HEK293 (cell line): ENCODE measurements around the gene TUBGCP6.
A peak's percentile ranks its signal among the peaks of the same experiment; 100 is the strongest.

Experiments used
- GLIS1 ChIP-seq: fragments of 450-650 bp; formaldehyde crosslinking; IDR thresholded peaks from 2 replicates; pipeline ENCODE4 v1.5.1; 2016; ENCODE audit warnings: missing biosample characterization, missing genetic modification characterization
- HOXA7 ChIP-seq: sonication (generic); formaldehyde crosslinking; IDR thresholded peaks from 2 replicates; pipeline ENCODE4 v1.8.1; 2022; ENCODE audit warnings: missing genetic modification reagents, borderline replicate concordance
- KLF1 ChIP-seq: fragments of 450-650 bp; formaldehyde crosslinking; IDR thresholded peaks from 2 replicates; pipeline ENCODE4 v1.5.1; 2016; ENCODE audit warnings: missing biosample characterization, missing genetic modification characterization
- KLF7 ChIP-seq: fragments of 450-650 bp; formaldehyde crosslinking; IDR thresholded peaks from 2 replicates; pipeline ENCODE4 v1.5.1; 2016; ENCODE audit warnings: missing biosample characterization, missing genetic modification characterization, borderline replicate concordance
- SCRT2 ChIP-seq: fragments of 450-650 bp; formaldehyde crosslinking; IDR thresholded peaks from 2 replicates; pipeline ENCODE4 v1.5.1; 2016; ENCODE audit warnings: missing biosample characterization, missing genetic modification characterization
- SP2 ChIP-seq: fragments of 450-650 bp; formaldehyde crosslinking; IDR thresholded peaks from 2 replicates; pipeline ENCODE4 v1.5.1; 2016; ENCODE audit warnings: missing biosample characterization, missing genetic modification characterization
- TCF7L2 ChIP-seq: IDR thresholded peaks from 2 replicates; pipeline ENCODE4 v1.6.1; 2011; ENCODE audit warnings: low read depth, mild to moderate bottlenecking, inconsistent platforms, low read length, moderate library complexity, borderline replicate concordance
- ZNF19 ChIP-seq: fragments of 450-650 bp; formaldehyde crosslinking; IDR thresholded peaks from 2 replicates; pipeline ENCODE4; 2016; ENCODE audit warnings: missing biosample characterization, missing genetic modification characterization, low read depth
- ZNF335 ChIP-seq: fragments of 450-650 bp; formaldehyde crosslinking; conservative IDR thresholded peaks from 2 replicates; pipeline ENCODE4 v1.5.1; 2016; ENCODE audit warnings: missing biosample characterization, missing genetic modification characterization
- ZNF394 ChIP-seq: fragments of 450-650 bp; formaldehyde crosslinking; IDR thresholded peaks from 2 replicates; pipeline ENCODE4 v1.5.1; 2016; ENCODE audit warnings: missing biosample characterization, missing genetic modification characterization, mild to moderate bottlenecking, moderate library complexity, borderline replicate concordance
- ZNF48 ChIP-seq: fragments of 450-650 bp; formaldehyde crosslinking; IDR thresholded peaks from 2 replicates; pipeline ENCODE4 v1.5.1; 2016; ENCODE audit warnings: missing biosample characterization, missing genetic modification characterization
- ZNF660 ChIP-seq: fragments of 450-650 bp; IDR thresholded peaks from 2 replicates; pipeline ENCODE4 v1.5.1; 2018; ENCODE audit warnings: missing biosample characterization, mild to moderate bottlenecking, missing genetic modification characterization
- ZNF768 ChIP-seq: fragments of 450-650 bp; formaldehyde crosslinking; IDR thresholded peaks from 2 replicates; pipeline ENCODE4 v1.5.1; 2018; ENCODE audit warnings: missing biosample characterization, mild to moderate bottlenecking, missing genetic modification characterization
- ZNF776 ChIP-seq: fragments of 450-650 bp; formaldehyde crosslinking; IDR thresholded peaks from 2 replicates; pipeline ENCODE4 v1.5.0; 2017; ENCODE audit warnings: missing biosample characterization, missing genetic modification characterization, borderline replicate concordance
- TF ChIP-seq, protein P1 (sequence below): fragments of 450-650 bp; formaldehyde crosslinking; IDR thresholded peaks from 2 replicates; pipeline ENCODE4 v1.5.1; 2016; ENCODE audit warnings: missing biosample characterization, missing genetic modification characterization
- TF ChIP-seq, protein P2 (sequence below): fragments of 450-650 bp; IDR thresholded peaks from 2 replicates; pipeline ENCODE4 v1.5.1; 2018; ENCODE audit warnings: missing biosample characterization, missing genetic modification characterization
- TF ChIP-seq, protein P3 (sequence below): fragments of 450-650 bp; formaldehyde crosslinking; IDR thresholded peaks from 2 replicates; pipeline ENCODE4 v1.5.1; 2016; ENCODE audit warnings: missing biosample characterization, missing genetic modification characterization, low read depth
- TF ChIP-seq, protein P4 (sequence below): fragments of 450-650 bp; formaldehyde crosslinking; IDR thresholded peaks from 2 replicates; pipeline ENCODE4 v1.5.1; 2017; ENCODE audit warnings: missing biosample characterization, missing genetic modification characterization
- TF ChIP-seq, protein P5 (sequence below): fragments of 450-650 bp; formaldehyde crosslinking; IDR thresholded peaks from 2 replicates; pipeline ENCODE4 v1.5.1; 2016; ENCODE audit warnings: missing biosample characterization, missing genetic modification characterization
- TF ChIP-seq, protein P6 (sequence below): fragments of 450-650 bp; formaldehyde crosslinking; IDR thresholded peaks from 2 replicates; pipeline ENCODE4 v1.5.1; 2016; ENCODE audit warnings: missing biosample characterization, missing genetic modification characterization
- TF ChIP-seq, protein P7 (sequence below): fragments of 450-650 bp; formaldehyde crosslinking; IDR thresholded peaks from 2 replicates; pipeline ENCODE4 v1.5.1; 2016; ENCODE audit warnings: missing biosample characterization, missing genetic modification characterization
- TF ChIP-seq, protein P8 (sequence below): fragments of 450-650 bp; formaldehyde crosslinking; IDR thresholded peaks from 2 replicates; pipeline ENCODE4 v1.5.1; 2016; ENCODE audit warnings: missing biosample characterization, missing genetic modification characterization
- TF ChIP-seq, protein P9 (sequence below): IDR thresholded peaks from 2 replicates; pipeline ENCODE4 v1.6.1; 2011; ENCODE audit warnings: mild to moderate bottlenecking, low read depth, low read length, borderline replicate concordance

TUBGCP6 gene

DNA sequence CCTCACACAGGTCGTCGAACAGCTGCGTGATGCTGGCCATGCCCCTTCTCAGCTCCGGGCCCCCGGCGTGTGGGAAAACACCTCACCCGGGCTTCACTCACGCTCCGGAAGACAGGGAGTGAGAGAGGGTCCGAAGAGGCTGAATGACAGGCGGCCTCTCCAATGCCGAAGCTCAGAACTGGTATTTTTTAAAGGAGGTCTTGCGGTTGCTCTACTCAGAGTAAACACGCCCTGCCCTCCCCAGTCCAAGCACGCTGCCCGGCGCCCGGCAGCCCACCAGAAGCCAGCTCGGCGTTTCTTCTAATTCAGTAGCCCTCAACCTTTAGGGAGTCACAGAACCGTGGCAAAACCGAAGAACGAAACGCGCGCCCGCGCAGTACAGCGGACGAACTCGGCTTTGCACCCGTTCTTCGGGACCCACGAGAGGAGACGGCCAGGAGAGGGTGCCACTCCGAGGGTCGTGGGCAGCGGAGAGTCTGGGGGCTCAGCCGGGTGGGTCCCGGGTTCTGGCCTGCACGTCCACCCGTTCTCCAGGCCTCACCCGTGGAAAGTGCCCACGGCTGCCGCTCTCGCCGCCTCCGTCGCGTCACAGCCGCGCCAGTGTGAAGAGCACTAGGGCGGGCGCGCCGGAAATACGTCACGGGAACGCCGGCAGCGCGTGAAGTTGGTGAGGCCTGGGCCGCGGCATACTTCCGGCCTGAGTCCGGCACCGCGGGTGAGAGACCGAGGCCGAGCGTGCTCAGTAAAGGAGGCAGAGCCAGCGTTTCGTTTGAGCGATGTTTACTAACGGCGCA lies at the start of gene TUBGCP6 (continued):
- TF ChIP-seq, protein P1, sequence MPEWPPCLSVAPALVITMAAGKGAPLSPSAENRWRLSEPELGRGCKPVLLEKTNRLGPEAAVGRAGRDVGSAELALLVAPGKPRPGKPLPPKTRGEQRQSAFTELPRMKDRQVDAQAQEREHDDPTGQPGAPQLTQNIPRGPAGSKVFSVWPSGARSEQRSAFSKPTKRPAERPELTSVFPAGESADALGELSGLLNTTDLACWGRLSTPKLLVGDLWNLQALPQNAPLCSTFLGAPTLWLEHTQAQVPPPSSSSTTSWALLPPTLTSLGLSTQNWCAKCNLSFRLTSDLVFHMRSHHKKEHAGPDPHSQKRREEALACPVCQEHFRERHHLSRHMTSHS (tag by site-specific recombination): no peak
- TF ChIP-seq KLF1 (tag by site-specific recombination): no peak
- peak; percentile 92 for TF ChIP-seq SP2 (tag by site-specific recombination)
- TF ChIP-seq, protein P2, sequence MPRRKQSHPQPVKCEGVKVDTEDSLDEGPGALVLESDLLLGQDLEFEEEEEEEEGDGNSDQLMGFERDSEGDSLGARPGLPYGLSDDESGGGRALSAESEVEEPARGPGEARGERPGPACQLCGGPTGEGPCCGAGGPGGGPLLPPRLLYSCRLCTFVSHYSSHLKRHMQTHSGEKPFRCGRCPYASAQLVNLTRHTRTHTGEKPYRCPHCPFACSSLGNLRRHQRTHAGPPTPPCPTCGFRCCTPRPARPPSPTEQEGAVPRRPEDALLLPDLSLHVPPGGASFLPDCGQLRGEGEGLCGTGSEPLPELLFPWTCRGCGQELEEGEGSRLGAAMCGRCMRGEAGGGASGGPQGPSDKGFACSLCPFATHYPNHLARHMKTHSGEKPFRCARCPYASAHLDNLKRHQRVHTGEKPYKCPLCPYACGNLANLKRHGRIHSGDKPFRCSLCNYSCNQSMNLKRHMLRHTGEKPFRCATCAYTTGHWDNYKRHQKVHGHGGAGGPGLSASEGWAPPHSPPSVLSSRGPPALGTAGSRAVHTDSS (tag by site-specific recombination): no peak
- no peak for TF ChIP-seq ZNF48 (tag by site-specific recombination)
- TF ChIP-seq, protein P3, sequence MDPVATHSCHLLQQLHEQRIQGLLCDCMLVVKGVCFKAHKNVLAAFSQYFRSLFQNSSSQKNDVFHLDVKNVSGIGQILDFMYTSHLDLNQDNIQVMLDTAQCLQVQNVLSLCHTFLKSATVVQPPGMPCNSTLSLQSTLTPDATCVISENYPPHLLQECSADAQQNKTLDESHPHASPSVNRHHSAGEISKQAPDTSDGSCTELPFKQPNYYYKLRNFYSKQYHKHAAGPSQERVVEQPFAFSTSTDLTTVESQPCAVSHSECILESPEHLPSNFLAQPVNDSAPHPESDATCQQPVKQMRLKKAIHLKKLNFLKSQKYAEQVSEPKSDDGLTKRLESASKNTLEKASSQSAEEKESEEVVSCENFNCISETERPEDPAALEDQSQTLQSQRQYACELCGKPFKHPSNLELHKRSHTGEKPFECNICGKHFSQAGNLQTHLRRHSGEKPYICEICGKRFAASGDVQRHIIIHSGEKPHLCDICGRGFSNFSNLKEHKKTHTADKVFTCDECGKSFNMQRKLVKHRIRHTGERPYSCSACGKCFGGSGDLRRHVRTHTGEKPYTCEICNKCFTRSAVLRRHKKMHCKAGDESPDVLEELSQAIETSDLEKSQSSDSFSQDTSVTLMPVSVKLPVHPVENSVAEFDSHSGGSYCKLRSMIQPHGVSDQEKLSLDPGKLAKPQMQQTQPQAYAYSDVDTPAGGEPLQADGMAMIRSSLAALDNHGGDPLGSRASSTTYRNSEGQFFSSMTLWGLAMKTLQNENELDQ (tag by site-specific recombination): no peak
- peak; percentile 52; the same call in 1 of the 2 replicates for TF ChIP-seq ZNF660
- TF ChIP-seq, protein P4, sequence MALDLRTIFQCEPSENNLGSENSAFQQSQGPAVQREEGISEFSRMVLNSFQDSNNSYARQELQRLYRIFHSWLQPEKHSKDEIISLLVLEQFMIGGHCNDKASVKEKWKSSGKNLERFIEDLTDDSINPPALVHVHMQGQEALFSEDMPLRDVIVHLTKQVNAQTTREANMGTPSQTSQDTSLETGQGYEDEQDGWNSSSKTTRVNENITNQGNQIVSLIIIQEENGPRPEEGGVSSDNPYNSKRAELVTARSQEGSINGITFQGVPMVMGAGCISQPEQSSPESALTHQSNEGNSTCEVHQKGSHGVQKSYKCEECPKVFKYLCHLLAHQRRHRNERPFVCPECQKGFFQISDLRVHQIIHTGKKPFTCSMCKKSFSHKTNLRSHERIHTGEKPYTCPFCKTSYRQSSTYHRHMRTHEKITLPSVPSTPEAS: no peak
- TF ChIP-seq ZNF335: peak; percentile 79
- TF ChIP-seq KLF7: peak; percentile 62; the same call in 1 of the 2 replicates
- TF ChIP-seq, protein P5, sequence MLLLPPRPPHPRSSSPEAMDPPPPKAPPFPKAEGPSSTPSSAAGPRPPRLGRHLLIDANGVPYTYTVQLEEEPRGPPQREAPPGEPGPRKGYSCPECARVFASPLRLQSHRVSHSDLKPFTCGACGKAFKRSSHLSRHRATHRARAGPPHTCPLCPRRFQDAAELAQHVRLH (tag by site-specific recombination): no peak
- TF ChIP-seq, protein P6, sequence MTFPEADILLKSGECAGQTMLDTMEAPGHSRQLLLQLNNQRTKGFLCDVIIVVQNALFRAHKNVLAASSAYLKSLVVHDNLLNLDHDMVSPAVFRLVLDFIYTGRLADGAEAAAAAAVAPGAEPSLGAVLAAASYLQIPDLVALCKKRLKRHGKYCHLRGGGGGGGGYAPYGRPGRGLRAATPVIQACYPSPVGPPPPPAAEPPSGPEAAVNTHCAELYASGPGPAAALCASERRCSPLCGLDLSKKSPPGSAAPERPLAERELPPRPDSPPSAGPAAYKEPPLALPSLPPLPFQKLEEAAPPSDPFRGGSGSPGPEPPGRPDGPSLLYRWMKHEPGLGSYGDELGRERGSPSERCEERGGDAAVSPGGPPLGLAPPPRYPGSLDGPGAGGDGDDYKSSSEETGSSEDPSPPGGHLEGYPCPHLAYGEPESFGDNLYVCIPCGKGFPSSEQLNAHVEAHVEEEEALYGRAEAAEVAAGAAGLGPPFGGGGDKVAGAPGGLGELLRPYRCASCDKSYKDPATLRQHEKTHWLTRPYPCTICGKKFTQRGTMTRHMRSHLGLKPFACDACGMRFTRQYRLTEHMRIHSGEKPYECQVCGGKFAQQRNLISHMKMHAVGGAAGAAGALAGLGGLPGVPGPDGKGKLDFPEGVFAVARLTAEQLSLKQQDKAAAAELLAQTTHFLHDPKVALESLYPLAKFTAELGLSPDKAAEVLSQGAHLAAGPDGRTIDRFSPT: peak; percentile 69
- peak; percentile 15; the same call in 1 of the 2 replicates for TF ChIP-seq ZNF394 (tag by site-specific recombination)
- no peak for TF ChIP-seq TCF7L2
- TF ChIP-seq SCRT2 (tag by site-specific recombination): 0 out of 2 replicates have a peak, but pooled peaks have one; percentile 2
- TF ChIP-seq HOXA7 (CRISPR knock-in tag): no peak
- TF ChIP-seq ZNF768 (tag by site-specific recombination): no peak
- TF ChIP-seq ZNF776: no peak
- TF ChIP-seq, protein P7, sequence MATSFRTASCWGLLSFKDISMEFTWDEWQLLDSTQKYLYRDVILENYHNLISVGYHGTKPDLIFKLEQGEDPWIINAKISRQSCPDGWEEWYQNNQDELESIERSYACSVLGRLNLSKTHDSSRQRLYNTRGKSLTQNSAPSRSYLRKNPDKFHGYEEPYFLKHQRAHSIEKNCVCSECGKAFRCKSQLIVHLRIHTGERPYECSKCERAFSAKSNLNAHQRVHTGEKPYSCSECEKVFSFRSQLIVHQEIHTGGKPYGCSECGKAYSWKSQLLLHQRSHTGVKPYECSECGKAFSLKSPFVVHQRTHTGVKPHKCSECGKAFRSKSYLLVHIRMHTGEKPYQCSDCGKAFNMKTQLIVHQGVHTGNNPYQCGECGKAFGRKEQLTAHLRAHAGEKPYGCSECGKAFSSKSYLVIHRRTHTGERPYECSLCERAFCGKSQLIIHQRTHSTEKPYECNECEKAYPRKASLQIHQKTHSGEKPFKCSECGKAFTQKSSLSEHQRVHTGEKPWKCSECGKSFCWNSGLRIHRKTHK (tag by site-specific recombination): no peak
- TF ChIP-seq, protein P8, sequence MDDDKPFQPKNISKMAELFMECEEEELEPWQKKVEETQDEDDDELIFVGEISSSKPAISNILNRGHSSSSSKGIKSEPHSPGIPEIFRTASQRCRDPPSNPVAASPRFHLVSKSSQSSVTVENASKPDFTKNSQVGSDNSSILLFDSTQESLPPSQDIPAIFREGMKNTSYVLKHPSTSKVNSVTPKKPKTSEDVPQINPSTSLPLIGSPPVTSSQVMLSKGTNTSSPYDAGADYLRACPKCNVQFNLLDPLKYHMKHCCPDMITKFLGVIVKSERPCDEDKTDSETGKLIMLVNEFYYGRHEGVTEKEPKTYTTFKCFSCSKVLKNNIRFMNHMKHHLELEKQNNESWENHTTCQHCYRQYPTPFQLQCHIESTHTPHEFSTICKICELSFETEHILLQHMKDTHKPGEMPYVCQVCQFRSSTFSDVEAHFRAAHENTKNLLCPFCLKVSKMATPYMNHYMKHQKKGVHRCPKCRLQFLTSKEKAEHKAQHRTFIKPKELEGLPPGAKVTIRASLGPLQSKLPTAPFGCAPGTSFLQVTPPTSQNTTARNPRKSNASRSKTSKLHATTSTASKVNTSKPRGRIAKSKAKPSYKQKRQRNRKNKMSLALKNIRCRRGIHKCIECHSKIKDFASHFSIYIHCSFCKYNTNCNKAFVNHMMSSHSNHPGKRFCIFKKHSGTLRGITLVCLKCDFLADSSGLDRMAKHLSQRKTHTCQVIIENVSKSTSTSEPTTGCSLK: no peak
- TF ChIP-seq, protein P9, sequence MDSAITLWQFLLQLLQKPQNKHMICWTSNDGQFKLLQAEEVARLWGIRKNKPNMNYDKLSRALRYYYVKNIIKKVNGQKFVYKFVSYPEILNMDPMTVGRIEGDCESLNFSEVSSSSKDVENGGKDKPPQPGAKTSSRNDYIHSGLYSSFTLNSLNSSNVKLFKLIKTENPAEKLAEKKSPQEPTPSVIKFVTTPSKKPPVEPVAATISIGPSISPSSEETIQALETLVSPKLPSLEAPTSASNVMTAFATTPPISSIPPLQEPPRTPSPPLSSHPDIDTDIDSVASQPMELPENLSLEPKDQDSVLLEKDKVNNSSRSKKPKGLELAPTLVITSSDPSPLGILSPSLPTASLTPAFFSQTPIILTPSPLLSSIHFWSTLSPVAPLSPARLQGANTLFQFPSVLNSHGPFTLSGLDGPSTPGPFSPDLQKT: no peak
- no peak for TF ChIP-seq ZNF19
- peak; percentile 36 for TF ChIP-seq GLIS1 (tag by site-specific recombination)
